Measurements from ENCODE around the gene ACBD6. TPM values are rescaled to one million over a fixed set of nuclear protein-coding genes. Genes with fewer than 3 reads are reported as not detected.

Gene ACBD6
- total RNA-seq, 2 donors from 2014 or later: 17.1 to 25.1 TPM

DNA sequence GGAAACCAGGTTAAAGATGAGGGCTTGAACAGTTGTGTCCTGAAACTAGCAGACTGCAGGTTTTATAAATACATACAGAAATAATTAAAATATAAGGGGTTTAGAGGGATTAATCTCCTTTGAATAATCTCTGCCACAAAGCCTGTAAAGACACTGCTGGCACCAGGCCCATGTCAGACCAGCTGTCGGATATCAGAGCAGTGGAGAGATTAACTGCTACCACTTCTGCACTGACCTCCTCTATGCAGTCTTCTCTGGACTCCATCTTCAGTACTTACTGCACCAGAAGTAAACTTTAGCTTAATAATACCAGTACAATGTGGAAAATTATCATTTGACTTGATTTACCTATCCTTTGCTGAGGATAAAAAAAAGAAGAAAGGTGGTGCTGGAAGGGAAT lies 143.7 kb downstream of the ACBD6 start:
- DNase-seq (peak in 1 of 2 donors; percentile 24), ATAC-seq (no peak)
- intact Hi-C loops (cut with DNase I, micrococcal nuclease): no loop called here

DNA sequence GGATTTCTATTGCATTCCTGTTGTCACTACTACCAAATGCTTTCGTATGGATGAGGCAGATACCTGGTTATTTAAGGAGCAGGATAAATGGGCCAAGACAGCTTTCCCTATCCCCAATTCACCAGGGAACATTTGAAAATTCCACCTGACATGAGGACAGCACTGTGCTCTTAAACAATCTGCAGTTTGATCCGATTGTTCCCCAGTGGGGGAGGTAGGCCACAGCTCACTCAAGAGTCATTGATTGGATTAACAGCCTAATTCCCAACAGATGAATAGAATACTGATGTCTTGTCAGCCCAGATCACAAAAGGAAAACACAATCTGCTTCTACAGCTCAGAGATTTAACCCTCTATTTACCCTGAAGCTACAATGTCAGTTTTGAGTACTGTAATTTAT lies 148.4 kb downstream of the ACBD6 start:
- ATAC-seq (no peak), DNase-seq (no peak)
- intact Hi-C loops (cut with DNase I, micrococcal nuclease): no loop called here

DNA sequence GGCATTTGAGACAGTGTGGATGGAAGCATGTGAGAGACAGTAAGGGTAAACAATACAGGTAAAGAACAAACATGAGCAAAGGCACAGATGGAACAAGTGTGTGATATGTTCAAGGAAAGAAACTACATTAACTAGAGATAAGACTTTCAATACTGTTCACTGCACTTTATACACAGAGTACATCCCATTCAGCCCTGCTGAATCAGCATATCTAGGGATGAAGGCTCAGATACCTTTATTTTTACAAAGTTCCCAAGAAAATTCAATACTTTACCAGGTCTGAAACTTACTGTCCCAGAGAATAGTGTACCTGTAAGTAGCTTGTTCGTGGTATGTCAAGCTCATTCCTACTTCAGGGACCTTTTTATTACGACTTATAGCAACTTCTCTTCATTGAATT lies 149.8 kb downstream of the ACBD6 start:
- intact Hi-C loops (cut with DNase I, micrococcal nuclease): no loop called here
- no peak for ATAC-seq

DNA sequence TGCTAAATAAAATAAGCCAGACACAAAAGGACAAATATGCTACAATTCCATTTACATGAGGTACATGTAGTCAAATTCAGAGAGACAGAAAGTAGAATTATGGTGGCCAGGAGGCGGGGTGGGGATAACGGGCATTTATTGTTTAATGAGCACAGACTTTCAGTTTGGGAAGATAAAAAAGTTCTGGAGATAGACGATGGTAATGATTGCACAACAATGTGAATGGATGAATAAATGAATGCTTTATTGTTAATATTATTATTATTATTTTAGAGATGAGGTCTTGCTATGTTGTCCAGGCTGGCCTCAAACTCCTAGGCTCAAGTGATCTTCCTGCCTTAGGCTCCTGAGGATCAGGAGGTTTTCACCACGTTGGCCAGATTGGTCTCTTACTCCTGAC lies 150.4 kb downstream of the ACBD6 start:
- ATAC-seq (no peak), DNase-seq (no peak)

More for the DNA sequence above, 149.8 kb downstream of the ACBD6 start:
- no peak for DNase-seq

DNA sequence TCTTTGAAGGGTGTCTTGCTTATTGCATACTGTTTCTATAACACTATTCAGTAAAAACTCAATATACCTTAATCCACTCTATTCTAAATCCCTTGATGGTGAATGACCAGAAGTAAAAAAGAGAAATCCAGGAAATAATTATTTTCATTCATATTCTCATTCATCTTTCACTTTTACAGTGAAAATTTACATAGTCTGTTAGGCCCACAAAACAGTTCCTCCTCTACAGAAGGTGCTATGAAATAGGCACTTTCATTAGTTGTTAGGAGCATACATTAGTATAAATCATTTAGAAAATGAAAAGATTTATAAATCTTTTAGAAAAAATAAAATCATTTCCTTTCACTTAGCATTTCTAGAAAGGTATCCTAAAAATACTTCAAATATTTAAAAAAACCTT lies 157.2 kb downstream of the ACBD6 start:
- ATAC-seq (no peak), DNase-seq (no peak)
- intact Hi-C loops (cut with DNase I, micrococcal nuclease): no loop called here

More for the DNA sequence above, 150.4 kb downstream of the ACBD6 start:
- intact Hi-C loops (cut with DNase I, micrococcal nuclease): no loop called here

DNA sequence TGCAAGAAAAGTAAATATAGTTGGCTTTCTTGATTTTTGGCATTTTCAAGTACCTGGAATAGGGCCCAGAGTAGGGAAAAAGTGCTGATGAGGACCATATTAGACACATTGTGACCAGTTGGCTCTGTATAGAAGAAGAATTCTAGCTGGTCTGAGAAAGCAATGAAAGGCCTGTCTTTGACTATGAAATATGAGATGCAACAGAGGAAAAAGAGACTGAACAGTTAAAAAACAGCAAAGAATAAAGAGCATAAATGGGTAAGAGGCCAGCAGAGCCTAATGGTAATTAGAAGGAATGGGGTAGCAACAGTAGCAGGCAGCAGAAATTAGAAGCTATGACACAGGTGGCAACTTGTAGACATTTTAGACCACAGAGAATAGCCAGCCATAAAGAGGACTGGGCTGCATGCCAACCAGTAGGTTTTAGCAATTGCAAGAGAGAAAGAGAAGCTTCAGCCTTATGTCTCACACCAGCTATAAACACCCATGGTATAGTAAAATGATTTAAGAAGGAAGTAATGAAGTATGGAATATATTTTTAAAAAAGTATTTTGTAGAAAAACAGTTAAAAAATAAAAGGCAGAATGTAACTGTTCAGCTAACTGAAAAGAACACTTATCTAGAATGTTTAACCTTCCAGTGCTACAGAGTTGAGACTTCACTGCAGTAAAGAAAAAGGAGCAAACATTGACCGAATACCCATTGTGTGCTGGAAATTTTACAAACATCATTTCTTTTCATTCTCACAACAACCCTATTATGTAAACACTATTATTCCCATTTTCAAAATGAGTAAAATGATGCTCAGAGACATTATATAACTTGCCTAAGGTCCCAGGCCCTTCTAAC lies 158.2 kb downstream of the ACBD6 start:
- peak; percentile 98 for ATAC-seq
- intact Hi-C loops (cut with DNase I, micrococcal nuclease): no loop called here
- DNase-seq: peak; percentile 64 to 90

DNA sequence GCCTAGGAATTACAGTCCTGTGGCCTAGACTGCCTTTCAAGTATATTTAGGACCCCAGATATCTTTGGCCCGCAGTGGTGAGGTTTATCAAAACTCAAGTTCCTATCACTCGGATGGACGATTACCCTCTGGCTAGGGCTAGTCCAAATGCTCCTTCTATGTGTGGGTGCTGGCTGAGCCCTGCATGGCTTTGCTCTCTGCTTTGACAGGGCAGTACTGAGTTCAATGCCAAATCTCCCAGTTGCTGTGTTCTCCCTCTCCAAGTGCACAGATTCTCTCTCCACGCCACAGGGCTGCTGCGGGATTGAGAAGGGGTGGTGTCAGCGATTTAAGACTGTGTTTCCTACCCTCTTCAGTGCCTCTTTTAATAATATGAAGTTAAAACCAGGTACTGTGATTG lies 175.3 kb downstream of the ACBD6 start:
- intact Hi-C loops (cut with DNase I, micrococcal nuclease): no loop called here
- DNase-seq (no peak), ATAC-seq (no peak)

DNA sequence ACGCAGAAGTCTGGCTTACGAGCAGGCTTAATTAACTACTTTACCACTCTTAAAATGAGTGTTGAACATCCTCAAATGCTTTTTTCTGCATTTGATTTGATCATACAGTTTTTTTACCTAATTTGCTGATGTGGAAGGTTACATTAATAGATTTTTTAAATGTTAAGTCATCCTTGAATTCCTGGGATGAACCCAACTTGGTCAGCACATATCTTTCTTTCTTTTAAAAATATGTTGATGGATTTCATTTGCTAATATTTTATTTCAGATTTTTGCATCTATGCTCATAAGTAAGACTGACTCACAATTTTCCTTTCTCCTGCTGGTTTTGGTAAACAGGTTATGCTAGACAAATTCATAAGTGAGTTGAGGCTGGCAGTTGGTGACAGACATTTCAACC lies 189.5 kb downstream of the ACBD6 start:
- DNase-seq: no peak
- intact Hi-C loops (cut with DNase I, micrococcal nuclease): no loop called here
- ATAC-seq: no peak

DNA sequence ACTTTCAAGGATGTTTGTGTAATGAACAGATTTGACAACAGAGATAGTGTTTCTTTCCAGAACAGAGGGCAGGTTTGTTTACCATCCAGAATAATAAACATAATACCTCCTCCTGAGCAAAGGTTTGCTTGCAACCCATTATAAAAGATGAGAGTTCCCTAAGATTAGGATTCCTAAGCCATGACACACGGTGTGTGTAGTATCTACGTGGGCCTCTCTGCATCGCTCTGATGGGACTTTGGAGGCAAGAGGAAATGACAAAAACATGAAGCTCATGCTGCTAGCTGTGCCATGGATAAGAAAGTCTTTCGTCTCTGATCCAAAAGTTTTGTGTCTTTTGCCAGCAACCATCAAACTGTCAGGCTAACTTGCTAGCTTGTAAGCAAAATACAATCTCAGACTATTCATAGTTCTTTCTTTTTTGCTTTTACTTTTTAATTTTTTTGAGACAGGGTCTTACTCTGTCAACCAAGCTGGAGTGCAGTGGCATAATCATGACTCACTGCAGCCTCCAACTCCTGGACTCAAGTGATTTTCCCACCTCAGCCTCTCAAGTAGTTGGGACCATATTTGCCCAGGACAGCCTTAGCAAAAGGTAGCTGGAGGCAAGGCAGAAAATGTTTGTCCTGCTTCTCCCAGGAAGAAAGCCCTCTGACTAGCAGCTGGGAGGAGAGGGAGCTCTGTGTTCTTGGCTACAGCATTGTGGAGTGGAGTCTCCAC lies 191.2 kb downstream of the ACBD6 start:
- intact Hi-C loops (cut with DNase I, micrococcal nuclease): no loop called here
- ATAC-seq (peak; percentile 89), DNase-seq (no peak)

DNA sequence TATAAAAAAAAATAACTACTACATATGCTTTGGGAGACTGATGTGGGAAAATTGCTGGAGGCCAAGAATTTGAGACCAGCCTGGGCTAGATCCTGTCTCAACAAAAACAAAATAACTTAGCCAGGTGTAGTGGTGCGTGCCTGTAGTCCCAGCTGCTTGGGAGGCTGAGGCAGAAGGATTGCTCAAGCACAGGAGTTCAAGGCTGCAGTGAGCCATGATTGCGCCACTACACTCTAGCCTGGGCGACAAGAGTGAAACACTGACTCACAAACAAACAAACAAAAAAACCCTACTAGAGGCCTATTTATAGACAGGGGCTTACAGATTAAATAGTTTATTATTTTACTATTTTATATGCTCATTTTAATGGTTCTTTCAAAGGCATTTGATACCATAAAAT lies 192.3 kb downstream of the ACBD6 start:
- intact Hi-C loops (cut with DNase I, micrococcal nuclease): no loop called here
- DNase-seq: no peak
- ATAC-seq: peak; percentile 22

DNA sequence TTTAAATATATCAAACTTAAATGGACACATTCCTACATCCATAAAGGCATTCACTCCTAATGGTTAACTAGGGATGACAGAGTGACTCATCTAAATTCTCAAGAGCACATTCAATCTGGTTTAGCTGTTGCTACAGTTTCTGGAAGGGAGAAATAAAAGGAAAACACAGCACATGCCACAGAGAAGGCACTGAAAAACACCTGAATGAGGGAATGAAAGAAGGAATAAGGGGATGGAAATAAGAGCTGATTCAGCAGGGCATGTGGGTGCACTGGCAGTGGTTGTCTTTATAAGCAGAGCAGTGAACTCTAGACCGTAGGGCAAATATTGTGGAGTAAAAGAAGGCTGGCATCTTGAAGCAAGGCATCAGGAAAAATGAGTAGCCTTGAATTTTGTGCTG lies 193.0 kb downstream of the ACBD6 start:
- intact Hi-C loops (cut with DNase I, micrococcal nuclease): no loop called here
- DNase-seq (no peak), ATAC-seq (peak; percentile 68)

DNA sequence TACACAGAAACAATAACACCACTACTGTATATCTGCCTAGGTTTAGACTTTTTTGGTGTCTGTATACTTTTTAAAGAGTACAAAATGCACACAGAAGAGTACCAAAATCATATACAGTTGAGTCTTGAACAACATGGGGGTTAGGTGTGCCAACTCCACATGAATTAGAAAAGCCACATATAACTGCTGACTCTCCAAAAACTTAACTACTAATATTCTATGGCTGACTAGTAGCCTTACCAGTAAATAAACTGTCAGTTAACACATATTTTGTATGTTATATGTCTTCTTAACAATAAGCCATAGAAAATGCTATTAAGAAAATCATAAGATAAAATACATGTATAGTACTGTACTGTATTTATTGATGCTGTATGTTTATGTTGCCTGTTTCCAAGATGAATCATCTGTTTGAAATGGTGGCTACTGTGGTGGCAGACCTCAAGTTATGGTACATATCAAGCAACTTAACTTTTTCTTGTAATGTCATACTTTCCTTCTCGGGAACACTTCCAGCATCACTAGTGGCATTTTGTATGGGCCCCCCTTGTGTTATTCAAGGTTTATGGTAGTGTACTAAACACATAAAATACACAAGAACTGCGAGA lies 201.1 kb downstream of the ACBD6 start:
- DNase-seq: no peak
- no peak for ATAC-seq
- intact Hi-C loops (cut with DNase I, micrococcal nuclease): no loop called here

DNA sequence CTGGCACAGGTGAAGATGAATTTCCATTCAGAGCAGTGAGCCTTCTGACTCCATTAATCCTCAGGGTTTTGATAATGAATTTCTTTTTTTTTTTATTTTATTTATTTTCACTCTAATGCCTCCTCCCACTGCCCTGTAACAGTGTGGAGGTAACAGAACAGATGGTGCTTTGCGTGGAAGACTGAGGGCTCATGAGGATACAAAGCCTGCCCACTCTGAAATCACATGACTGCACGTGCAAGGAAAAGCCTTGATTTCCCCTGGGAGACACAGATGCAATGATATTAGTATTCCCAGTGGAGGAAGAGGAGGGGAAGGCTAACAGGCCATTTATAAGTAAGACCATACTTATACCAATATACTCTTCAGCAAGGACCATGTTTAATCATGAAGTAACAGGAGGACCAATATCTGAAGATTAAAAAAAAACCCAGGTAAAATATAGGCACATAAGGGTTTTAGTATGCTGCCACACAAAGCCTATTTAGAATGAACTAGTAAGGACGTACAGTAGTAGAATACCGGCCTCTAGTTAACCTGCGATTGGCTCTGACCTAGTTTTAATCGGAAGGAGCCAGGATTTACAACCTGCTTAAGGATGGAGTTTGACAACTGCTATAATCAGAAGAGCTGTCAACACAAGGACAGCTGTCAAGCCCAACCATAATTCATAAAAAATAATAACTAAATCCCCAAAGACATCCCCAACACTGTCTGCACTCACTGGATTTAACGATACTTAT lies 202.7 kb downstream of the ACBD6 start:
- no peak for DNase-seq
- no peak for ATAC-seq
- intact Hi-C loops (cut with DNase I, micrococcal nuclease): no loop called here

DNA sequence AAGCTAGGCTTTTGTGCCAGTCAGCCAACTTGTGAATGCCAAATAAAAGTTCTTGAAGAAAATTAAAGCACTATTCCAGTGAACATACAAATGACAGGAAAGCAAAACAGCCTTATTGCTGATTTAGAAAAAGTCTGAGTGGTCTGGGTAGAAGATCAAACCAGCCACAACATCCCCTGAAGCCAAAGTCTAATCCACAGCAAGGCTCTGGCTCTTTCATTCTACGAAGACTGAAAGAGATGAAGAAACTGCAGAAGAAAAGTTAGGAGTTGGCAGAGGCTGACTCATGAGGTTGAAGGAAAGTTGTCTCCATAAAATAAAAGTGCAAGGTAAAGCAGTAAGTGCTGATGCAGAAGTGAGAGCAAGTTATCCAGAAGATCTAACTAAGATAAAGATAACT lies 206.4 kb downstream of the ACBD6 start:
- intact Hi-C loops (cut with DNase I, micrococcal nuclease): no loop called here
- ATAC-seq (no peak), DNase-seq (no peak)

DNA sequence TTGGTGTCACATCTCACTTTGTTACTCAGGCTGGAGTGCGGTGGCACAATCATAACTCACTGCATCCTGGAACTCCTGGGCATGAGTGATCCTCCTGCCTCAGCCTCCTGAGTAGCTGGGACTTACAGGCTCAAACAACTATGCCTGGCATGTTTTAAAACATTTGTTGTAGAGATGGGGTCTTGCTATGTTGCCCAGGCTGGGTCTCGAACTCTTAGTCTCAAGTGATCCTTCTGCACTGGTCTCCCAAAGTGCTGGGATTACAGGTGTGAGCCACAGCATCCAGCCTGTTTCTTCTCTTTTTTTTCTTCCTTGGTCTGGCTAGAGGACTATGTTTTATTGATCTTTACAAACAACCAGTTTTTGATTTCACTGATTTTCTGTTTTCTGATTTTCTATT lies 207.7 kb downstream of the ACBD6 start:
- ATAC-seq (no peak), DNase-seq (no peak)
- intact Hi-C loops (cut with DNase I, micrococcal nuclease): no loop called here

DNA sequence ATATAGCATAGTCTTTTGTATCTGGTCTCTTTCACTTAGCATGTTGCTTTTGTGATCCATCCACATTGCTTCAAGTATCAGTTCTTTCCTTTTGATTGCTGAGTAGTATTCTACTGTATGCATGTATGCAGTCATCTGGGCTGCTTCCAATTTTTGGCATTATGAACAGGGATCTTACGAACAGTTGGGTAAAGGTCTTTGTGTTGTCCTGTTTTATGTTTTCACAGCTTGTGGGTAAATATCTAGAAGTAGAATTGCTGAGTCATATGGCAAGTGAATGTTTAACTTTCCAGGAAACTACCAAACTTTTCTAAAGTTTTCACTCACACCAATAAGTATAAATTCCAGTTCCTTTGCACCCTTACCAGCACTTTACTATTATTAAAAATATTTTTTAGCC lies 211.4 kb downstream of the ACBD6 start:
- DNase-seq (no peak), ATAC-seq (peak; percentile 81)
- intact Hi-C loops (cut with DNase I, micrococcal nuclease): no loop called here

DNA sequence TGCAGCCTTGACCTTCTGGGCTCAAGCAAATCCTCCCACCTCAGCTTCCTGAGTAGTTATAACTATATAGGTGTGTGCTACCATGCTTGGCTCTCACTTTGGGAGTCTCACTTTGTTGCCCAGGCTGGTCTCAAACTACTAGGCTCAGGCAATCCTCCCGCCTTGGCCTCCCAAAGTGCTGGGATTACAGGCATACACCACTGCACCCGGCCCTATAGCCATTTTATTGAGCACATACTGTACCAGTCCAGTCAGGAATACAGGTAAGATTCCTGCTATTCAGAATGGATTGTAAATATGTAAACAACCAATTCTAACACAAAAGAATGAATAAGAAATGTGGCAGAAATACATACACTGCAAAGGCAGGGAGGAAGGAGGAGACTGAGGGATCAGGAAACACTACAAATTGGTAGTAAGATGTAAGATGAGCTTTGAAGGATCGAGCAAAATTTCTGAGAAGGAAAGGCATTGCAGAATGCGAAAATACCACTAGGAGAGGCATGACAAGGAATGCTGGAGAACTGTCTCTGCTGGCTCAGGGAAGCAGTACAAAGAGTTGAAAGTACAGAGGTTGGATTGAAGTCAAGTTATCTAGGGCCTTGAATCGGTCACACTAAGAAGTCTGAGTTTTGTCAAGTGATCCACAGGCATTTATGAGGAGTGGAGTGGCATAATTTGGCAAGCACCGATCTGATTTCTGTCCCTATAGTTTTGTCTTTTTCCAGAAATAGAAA lies 211.9 kb downstream of the ACBD6 start:
- intact Hi-C loops (cut with DNase I, micrococcal nuclease): no loop called here
- DNase-seq: no peak
- ATAC-seq: peak; percentile 53

DNA sequence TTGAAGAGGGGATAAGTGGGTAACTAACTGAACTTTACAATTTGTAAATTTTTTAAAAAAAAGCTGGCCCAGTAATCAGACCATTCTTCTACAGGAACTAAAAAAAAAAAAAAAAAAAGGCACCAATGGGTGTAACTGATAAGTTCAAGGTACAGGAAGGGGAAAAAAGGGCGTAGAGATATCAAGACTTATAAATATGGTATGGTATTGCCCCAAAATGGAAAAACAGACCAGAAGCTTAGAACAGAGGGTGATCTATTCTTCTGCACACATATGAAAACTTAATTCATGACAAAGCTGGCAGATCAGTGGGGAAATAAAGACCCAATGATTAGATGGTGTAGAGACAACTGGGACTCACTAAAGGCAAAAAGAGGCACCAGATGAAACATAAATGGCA lies 213.4 kb downstream of the ACBD6 start:
- DNase-seq: no peak
- intact Hi-C loops (cut with DNase I, micrococcal nuclease): no loop called here
- ATAC-seq: peak; percentile 57
